Endothelial cell of umbilical vein (primary cell): ENCODE measurements around the gene CACNA1S.

Experiments used
- EZH2 ChIP-seq: IDR thresholded peaks from 2 replicates; pipeline ENCODE4 v1.6.1; 2012; ENCODE audit warnings: borderline replicate concordance, low read depth, mild to moderate bottlenecking, moderate library complexity, low read length, inconsistent platforms; ENCODE audit not compliant: severe bottlenecking
- FOS ChIP-seq: IDR thresholded peaks from 2 replicates; pipeline ENCODE4 v1.6.1; 2011; ENCODE audit warnings: mild to moderate bottlenecking, low read length, moderate library complexity, borderline replicate concordance; ENCODE audit not compliant: insufficient read depth
- GATA2 ChIP-seq: IDR thresholded peaks from 2 replicates; pipeline ENCODE4 v1.7.0; 2011; ENCODE audit warnings: low read depth, mild to moderate bottlenecking, moderate library complexity, mixed read lengths, low read length; ENCODE audit not compliant: insufficient read length, insufficient read depth
- JUN ChIP-seq: IDR thresholded peaks from 2 replicates; pipeline ENCODE4 v1.6.1; 2011; ENCODE audit warnings: borderline replicate concordance, low read depth; ENCODE audit not compliant: insufficient read length, insufficient read depth
- MYC ChIP-seq: IDR thresholded peaks from one replicate; pipeline ENCODE4 v1.6.1; 2011; ENCODE audit warnings: mild to moderate bottlenecking, low read depth, low read length
- POLR2A ChIP-seq: IDR thresholded peaks from 2 replicates; pipeline ENCODE4 v1.6.1; 2012; ENCODE audit warnings: low read depth, mild to moderate bottlenecking, control low read depth, low read length
- POLR2AphosphoS5 ChIP-seq: IDR thresholded peaks from 2 replicates; pipeline ENCODE4 v1.6.1; 2012; ENCODE audit warnings: low read depth, mild to moderate bottlenecking, control low read depth, low read length, moderate library complexity; ENCODE audit not compliant: insufficient read depth
- TF ChIP-seq, protein P1 (sequence below), 2 donors: IDR thresholded peaks; 1 replicate in 1 of 2; 2 replicates in 1 of 2; pipeline ENCODE4 v1.5.1; 2011; ENCODE audit warnings: low read length in 2 of 2, mild to moderate bottlenecking in 2 of 2, moderate library complexity in 2 of 2, control low read depth in 1 of 2, inconsistent platforms in 1 of 2, low read depth in 1 of 2; ENCODE audit not compliant: insufficient read depth in 1 of 2; ENCODE audit errors: extremely low read depth in 1 of 2
- TF ChIP-seq, protein P2 (sequence below): IDR thresholded peaks from 2 replicates; pipeline ENCODE4 v1.6.1; 2011; ENCODE audit not compliant: insufficient read depth, insufficient read length

DNA sequence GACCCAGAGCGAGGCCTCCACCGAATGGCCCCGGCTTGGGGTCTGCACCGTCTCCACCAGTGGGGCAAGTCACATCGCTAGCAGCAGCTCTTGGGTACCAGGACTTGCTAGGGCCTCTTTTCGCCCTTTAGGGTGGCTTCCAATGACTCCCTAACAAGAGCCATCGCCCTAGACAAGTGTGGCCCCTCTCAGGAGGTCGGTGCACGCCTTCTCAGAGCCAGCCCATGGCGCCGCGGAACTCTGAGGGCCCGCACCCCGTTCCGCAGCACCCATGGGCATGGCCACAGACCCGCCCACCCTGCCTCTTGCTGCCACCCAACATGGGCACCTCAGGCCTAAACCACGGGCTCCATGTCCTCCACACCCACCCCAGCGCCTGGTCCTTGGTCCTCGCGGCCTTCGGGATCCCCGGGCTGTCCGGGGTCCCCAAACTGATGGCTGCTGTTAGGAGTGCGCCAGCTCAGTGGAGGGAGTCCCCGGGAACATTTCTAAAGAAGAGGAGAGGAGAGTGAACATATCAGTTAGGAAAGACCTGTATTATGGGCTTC lies 3.2 kb upstream of the CACNA1S start:
- TF ChIP-seq, protein P1, sequence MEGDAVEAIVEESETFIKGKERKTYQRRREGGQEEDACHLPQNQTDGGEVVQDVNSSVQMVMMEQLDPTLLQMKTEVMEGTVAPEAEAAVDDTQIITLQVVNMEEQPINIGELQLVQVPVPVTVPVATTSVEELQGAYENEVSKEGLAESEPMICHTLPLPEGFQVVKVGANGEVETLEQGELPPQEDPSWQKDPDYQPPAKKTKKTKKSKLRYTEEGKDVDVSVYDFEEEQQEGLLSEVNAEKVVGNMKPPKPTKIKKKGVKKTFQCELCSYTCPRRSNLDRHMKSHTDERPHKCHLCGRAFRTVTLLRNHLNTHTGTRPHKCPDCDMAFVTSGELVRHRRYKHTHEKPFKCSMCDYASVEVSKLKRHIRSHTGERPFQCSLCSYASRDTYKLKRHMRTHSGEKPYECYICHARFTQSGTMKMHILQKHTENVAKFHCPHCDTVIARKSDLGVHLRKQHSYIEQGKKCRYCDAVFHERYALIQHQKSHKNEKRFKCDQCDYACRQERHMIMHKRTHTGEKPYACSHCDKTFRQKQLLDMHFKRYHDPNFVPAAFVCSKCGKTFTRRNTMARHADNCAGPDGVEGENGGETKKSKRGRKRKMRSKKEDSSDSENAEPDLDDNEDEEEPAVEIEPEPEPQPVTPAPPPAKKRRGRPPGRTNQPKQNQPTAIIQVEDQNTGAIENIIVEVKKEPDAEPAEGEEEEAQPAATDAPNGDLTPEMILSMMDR (IDR thresholded peaks at IDR 0.05; ENCODE audit: extremely low read depth in 1 of 2, insufficient read depth in 1 of 2, low read depth in 1 of 2, low read length in 2 of 2) = no peak
- no peak for TF ChIP-seq POLR2A
- TF ChIP-seq, protein P2, sequence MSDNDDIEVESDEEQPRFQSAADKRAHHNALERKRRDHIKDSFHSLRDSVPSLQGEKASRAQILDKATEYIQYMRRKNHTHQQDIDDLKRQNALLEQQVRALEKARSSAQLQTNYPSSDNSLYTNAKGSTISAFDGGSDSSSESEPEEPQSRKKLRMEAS = no peak
- no peak for TF ChIP-seq EZH2
- no peak for TF ChIP-seq POLR2AphosphoS5
- TF ChIP-seq GATA2 = no peak
- TF ChIP-seq JUN = no peak
- no peak for TF ChIP-seq FOS
- no peak for TF ChIP-seq MYC
